Measurements from ENCODE around the gene SUCLG2.

DNA sequence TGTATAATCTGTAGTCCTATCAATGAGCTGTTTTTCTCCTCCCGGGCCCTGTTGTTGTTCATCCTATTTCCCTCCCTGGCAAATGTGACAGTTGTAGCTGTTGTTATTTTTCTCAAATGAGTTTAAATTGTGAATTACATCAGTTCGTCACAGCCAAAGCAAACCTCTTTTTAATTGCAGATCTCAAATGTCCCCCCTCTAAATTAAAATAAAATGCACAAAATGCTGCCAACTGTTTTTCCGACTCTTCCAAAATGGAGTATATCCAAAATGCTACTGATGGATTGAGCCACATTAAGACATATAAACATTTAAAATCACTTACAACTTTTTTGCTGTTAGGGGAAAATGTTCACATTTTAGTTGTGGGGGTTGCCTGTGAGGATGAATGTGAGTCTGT, 29.8 kb upstream of the SUCLG2 start:
- TF ChIP-seq, protein P1, sequence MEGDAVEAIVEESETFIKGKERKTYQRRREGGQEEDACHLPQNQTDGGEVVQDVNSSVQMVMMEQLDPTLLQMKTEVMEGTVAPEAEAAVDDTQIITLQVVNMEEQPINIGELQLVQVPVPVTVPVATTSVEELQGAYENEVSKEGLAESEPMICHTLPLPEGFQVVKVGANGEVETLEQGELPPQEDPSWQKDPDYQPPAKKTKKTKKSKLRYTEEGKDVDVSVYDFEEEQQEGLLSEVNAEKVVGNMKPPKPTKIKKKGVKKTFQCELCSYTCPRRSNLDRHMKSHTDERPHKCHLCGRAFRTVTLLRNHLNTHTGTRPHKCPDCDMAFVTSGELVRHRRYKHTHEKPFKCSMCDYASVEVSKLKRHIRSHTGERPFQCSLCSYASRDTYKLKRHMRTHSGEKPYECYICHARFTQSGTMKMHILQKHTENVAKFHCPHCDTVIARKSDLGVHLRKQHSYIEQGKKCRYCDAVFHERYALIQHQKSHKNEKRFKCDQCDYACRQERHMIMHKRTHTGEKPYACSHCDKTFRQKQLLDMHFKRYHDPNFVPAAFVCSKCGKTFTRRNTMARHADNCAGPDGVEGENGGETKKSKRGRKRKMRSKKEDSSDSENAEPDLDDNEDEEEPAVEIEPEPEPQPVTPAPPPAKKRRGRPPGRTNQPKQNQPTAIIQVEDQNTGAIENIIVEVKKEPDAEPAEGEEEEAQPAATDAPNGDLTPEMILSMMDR (IDR thresholded peaks at IDR 0.05), result no peak
- TF ChIP-seq NFE2L2 (conservative IDR thresholded peaks at IDR 0.05; ENCODE audit: low read length) (no peak), SMC3 (IDR thresholded peaks at IDR 0.05) (no peak), POLR2A (IDR thresholded peaks at IDR 0.05; ENCODE audit: low read length) (no peak), RNF2 (IDR thresholded peaks at IDR 0.05; ENCODE audit: borderline replicate concordance, low read depth) (no peak), MYC (IDR thresholded peaks at IDR 0.05; ENCODE audit: borderline replicate concordance, low read length) (no peak), CEBPB (IDR thresholded peaks at IDR 0.05) (no peak)
- TF ChIP-seq, protein P2, sequence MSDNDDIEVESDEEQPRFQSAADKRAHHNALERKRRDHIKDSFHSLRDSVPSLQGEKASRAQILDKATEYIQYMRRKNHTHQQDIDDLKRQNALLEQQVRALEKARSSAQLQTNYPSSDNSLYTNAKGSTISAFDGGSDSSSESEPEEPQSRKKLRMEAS (IDR thresholded peaks at IDR 0.05), result no peak
- TF ChIP-seq, protein P3, sequence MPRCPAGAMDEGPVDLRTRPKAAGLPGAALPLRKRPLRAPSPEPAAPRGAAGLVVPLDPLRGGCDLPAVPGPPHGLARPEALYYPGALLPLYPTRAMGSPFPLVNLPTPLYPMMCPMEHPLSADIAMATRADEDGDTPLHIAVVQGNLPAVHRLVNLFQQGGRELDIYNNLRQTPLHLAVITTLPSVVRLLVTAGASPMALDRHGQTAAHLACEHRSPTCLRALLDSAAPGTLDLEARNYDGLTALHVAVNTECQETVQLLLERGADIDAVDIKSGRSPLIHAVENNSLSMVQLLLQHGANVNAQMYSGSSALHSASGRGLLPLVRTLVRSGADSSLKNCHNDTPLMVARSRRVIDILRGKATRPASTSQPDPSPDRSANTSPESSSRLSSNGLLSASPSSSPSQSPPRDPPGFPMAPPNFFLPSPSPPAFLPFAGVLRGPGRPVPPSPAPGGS (IDR thresholded peaks at IDR 0.05), result no peak
- TF ChIP-seq, protein P4, sequence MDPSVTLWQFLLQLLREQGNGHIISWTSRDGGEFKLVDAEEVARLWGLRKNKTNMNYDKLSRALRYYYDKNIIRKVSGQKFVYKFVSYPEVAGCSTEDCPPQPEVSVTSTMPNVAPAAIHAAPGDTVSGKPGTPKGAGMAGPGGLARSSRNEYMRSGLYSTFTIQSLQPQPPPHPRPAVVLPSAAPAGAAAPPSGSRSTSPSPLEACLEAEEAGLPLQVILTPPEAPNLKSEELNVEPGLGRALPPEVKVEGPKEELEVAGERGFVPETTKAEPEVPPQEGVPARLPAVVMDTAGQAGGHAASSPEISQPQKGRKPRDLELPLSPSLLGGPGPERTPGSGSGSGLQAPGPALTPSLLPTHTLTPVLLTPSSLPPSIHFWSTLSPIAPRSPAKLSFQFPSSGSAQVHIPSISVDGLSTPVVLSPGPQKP (IDR thresholded peaks at IDR 0.05; ENCODE audit: low read depth, low read length), result no peak
